ENCODE results near the gene ARID4A.
A peak's percentile ranks its signal among the peaks of the same experiment; 100 is the strongest.
"Not testable (repeated sequence)": the region's sequence is repeated elsewhere in the genome, so short reads cannot be mapped to it uniquely, and the experiment has no call there.

ARID4A gene, protein sequence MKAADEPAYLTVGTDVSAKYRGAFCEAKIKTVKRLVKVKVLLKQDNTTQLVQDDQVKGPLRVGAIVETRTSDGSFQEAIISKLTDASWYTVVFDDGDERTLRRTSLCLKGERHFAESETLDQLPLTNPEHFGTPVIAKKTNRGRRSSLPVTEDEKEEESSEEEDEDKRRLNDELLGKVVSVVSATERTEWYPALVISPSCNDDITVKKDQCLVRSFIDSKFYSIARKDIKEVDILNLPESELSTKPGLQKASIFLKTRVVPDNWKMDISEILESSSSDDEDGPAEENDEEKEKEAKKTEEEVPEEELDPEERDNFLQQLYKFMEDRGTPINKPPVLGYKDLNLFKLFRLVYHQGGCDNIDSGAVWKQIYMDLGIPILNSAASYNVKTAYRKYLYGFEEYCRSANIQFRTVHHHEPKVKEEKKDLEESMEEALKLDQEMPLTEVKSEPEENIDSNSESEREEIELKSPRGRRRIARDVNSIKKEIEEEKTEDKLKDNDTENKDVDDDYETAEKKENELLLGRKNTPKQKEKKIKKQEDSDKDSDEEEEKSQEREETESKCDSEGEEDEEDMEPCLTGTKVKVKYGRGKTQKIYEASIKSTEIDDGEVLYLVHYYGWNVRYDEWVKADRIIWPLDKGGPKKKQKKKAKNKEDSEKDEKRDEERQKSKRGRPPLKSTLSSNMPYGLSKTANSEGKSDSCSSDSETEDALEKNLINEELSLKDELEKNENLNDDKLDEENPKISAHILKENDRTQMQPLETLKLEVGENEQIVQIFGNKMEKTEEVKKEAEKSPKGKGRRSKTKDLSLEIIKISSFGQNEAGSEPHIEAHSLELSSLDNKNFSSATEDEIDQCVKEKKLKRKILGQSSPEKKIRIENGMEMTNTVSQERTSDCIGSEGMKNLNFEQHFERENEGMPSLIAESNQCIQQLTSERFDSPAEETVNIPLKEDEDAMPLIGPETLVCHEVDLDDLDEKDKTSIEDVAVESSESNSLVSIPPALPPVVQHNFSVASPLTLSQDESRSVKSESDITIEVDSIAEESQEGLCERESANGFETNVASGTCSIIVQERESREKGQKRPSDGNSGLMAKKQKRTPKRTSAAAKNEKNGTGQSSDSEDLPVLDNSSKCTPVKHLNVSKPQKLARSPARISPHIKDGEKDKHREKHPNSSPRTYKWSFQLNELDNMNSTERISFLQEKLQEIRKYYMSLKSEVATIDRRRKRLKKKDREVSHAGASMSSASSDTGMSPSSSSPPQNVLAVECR

DNA sequence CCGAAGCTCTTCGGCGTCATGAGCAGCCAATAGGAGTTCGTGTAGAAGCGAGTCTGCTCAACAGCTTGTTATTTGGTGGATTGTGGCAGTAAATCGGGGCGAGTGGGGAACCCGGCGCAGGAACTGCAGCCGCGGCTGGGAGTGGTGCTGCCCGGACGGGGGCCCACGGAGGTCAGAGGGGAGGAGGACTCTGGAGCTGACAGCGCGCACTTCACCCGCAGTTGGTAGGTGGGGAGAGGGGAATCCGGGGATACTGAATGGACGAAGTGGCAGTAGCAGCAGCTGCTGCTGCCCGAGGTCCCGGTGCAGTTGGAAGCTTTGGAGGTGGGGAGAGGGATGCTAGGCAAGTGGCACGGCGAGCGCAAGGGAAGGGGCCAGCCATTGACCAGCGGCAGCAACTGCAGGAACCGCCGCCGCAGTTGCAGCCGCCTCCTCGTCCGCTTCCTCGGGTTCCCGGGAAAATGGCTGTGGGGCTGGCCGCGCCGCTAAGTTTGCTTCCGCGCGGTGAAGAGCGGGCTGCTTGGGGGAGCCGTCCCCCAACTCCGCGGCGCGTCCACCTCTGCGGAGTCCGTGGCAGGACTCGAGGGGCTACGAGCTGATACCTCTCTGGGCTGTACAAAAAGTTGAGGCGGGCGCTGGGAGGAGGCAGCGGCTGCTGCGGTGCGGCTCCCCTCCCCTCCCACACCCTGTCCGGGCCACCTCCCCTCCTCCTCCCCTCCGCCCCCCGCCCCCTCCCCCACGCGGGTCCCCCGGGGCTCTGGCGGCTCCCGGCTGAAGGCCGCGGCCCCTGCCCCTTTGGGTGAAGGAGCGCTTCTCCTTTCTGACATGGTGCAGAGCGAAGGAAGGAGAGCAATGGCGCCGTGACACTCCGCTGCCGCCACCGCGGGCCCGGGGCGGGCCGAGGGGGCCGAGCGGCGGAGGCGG is at the start of gene ARID4A:
Gene ARID4A (plus strand): TSS at position 79 of the 924 bp plus-strand sequence. CDS start 1,300 bp downstream, outside the sequence.
- DNase-seq (ENCODE audit: low spot score), result peak; percentile 48
- FAIRE-seq, result no peak

DNA sequence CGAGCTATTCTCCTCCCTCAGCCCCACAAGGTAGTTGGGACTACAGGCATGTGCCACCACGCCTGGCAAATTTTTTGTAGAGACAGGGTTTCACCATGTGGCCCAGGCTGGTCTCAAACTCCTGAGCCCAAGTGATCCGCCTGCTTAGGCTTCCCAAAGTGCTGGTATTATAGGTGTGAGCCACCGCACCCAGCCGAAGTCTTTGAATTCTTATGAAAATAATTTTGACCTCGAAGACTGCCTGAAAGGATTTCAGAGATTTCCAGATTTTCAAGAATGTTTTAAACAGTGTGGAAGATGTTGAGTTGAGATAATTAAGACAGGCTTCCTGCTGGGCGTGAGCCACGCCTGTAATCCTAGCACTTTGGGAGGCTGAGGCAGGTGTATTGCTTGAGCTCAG is 48.7 kb upstream of the ARID4A start:
- no peak for DNase-seq (ENCODE audit: low spot score)
- no peak for FAIRE-seq

DNA sequence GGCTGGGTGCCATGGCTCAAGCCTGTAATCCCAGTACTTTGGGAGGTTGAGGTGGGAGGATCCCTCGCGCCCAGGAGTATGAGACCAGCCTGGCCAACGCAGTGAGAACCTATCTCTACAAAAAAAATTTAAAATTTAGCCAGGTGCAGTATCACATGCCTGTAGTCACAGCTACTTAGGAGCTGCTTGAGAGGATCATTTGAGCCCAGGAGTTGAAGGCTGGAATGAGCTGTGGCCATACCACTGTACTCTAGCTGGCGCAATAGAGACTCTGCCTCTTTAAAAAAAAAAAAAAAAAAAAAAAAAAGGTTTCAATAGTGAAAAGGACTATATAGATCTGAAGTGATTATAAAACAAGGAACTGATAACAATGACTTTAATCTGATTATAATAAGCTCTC is 40.2 kb upstream of the ARID4A start:
- FAIRE-seq (no peak), DNase-seq (ENCODE audit: low spot score) (no peak)

DNA sequence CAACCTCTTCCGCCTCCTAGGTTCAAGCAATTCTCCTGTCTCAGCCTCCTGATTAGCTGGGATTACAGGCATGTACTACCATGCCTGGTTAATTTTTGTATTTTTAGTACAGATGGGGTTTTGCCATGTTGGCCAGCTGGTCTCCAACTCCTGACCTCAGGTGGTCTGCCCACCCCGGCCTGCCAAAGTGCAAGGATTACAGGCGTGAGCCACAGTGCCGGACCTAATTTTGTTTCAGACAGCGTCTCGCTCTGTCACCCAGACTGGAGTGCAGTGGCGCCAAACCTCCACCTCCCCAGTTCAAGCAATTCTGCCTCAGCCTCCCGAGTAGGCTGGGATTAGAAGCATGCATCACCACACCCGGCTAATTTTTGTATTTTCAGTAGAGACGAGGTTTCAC is 36.4 kb upstream of the ARID4A start:
- DNase-seq (ENCODE audit: low spot score); FAIRE-seq: not testable (repeated sequence)

DNA sequence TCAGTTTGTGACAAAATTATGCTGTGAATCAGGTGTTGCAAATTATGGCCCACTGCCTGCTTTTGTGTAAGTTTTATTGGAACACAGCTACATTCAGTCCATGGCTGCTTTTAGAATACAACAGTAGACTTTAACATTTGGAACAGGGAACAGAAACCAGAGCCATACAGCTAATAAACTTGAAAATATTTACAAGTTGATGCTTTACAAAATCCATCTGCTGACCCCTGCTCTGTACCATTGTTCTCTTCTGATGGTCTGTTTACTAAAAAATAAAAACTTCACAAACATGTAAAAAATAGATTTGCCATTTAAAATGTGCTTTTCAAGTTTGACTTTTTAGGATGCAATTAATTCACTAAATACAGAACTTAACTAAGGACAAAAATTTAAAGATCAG is 33.0 kb upstream of the ARID4A start:
- DNase-seq (ENCODE audit: low spot score) (no peak), FAIRE-seq (no peak)

DNA sequence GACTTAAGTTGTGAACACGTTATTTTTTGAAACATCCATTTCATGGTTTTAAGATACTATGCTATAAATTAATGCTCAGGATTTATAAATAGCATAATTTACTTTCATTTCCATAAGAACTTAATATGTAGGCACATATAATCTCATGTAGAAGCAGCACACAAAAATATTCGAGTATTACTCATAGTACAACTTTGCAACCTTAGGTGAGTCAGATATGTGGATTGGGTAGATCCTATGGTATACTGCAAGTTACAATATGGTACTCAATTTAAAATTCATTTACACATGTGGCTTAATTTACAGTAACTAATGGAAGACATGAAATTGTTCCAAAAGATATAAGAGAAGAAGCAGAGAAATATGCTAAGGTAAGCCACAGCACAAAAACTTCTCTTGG is 27.7 kb upstream of the ARID4A start:
- FAIRE-seq (no peak), DNase-seq (ENCODE audit: low spot score) (no peak)

DNA sequence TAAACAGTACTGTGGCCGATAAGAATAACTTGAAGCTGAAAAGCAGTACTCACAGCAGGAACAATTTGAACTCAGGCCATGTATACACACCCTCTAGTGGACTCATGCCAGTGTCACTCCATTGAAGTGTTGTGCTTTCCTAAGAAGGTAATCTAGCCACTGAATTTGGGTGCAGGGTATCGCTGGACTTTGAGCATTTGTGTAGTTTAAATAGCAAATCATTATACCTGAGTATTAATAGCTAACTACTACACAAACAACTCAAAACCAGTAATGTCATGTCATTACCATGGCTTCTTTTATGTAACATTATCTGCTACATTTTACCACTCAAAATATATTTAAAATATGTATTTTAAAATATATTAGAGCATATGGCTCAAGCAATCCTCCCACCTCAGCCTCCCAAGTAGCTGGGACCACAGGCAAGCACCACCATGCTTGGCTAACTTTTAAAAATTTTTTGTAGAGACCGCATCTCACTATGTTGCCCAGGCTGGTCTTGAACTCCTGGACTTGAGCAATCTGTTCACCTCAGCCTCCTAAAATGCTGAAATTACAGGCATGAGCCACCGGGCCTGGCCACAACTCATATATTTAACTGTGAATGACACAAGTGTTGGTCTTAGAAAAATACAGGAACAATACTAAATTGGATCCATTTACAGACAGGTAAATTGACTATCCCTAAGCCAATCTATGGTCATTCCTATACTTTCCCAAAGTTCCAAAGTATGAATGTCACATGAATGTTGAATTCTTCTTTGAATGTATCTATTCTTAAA is 25.6 kb upstream of the ARID4A start:
- no peak for DNase-seq (ENCODE audit: low spot score)

DNA sequence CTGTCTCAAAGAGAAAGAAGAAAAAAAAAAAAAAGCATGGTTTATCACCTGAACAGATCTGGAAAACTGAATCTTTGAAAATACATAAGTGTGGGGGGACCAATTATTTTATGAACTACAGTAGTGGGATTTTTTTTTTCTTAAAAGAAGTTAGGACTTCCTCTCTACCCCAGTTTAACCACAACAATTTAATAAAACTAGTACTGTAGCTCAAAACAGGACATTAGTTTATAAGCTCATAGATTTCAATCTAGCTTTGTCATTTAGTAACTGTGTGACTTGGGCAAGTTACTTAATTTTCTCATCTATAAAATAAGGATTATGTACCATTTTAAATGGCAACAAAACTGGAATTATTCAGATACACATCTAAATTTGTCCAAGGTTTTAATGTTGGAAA is 23.5 kb upstream of the ARID4A start:
- DNase-seq (ENCODE audit: low spot score) (no peak), FAIRE-seq (no peak)

More for the DNA sequence above, 25.6 kb upstream of the ARID4A start:
- FAIRE-seq, result no peak

DNA sequence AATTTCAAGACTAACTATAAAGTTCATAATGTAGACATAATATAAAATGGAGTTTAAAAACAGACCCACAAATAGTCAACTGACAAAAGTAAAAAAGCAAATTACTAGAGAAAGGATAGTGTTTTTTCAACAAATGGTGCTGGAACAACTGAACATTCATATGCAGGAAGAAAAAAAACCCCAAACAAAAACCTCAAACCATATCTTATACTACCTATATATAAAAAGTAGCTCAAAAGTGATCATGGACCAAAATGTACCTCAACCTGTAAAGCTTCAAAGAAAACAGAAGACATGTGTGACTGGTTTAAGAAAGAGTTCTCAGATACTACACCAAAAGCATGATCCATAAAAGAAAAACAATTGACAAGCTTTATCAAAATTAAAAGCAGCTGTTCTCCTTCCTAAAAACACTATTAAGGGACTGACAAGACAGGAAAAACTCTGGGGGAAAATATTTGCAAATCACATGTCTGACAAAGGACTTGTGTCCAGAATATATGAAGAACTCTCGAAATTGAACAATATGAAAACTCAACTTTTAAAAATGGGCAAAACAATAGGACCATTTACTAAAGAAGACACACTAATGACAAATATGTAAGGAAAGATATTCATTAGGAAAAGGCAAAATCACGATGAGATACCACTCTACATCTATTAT is 22.7 kb upstream of the ARID4A start:
- no peak for DNase-seq (ENCODE audit: low spot score)
- FAIRE-seq, result no peak

DNA sequence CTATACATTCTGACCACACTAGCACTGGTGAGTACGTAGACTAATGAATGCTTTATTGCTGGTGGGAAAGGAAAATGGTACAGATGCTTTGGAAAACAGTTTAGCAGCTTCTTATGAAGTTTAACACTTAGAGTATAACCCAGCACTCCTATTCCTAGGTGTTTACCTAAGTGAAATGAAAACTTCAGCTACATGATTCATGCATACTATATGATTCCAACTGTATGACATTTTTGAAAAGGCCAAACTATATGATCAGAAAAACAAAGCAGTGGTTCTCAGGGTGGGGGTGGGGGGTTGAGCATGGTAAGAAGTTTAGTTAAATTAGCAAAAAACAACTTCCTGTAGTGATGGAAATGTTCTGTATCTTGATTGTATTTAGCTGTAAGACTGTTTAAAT is 22.1 kb upstream of the ARID4A start:
- DNase-seq (ENCODE audit: low spot score) (no peak), FAIRE-seq (no peak)

DNA sequence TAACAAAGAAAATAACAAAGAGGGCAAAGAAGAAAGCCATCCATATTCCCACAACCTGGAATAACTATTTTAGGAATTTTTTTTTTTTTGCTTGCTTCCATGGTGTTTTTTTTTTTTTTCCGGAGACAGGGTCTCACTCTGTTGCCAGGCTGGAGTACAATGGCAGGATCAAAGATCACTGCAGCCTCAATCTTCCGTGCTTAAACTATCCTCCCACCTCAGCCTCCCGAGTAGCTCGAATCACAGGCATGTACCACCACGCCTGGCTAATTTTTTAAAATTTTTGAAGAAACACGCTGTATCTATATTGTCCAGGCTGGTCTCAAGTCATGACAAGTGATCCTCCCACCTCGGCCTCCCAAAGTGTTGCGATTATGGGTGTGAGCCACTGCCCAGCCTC is 20.2 kb upstream of the ARID4A start:
- FAIRE-seq (no peak), DNase-seq (ENCODE audit: low spot score) (no peak)

DNA sequence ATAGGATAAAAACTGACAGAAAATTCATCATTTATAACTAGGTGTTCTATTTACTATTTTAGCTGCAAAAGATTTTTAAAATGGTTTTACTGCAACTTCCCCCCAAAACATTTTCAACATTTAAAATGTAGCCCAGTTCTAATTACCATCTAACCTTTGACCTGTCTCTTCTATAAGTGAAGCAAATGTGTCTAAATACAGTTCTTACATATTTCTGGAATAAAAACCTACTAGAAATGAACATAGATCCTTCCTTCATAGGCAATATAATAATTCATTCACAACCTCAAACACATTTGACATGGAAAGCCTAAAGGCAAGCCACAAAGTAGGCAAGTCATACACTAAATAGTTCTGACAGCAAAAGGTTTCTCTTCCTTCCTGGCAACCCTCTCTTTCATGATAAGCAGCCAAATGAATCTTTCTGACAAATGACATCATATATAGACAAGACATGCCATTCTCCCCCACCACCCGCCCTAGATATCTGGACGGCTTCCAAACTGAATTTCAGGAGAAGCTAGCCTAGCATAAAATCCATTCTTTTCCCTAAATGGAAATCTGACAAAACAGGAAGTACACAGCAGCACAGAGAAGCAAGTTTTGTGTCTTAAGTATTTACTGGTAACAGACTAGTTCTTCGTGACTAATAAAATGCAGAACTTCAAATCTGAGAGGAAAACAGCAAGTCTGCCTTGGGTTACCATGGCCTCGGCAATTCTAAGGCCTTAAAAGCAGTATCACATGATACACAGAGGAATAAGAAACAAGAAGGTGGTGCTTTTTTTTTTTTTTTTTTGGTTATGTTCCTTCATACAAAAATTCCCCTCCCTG is 17.2 kb upstream of the ARID4A start:
- peak; percentile 48 for DNase-seq (ENCODE audit: low spot score)
- no peak for FAIRE-seq

DNA sequence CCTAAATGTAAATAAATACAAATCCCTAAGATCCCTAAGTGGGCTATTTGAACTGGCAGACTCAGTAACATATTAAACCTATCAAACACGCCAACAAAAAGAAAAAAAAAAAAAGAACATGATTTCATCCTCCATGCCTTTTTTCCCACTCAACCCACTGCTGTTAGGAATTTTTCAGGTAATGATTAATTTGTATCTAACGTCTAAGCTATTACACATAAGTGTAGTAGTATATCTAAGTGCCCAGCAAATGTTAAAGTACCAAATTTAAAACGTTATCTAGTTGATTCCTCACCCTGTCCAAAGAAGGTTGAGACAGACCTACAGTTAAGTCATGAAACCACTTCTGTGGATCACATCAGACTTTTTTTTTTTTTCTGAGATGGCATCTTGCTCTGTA is 16.4 kb upstream of the ARID4A start:
- DNase-seq (ENCODE audit: low spot score) (no peak), FAIRE-seq (no peak)

DNA sequence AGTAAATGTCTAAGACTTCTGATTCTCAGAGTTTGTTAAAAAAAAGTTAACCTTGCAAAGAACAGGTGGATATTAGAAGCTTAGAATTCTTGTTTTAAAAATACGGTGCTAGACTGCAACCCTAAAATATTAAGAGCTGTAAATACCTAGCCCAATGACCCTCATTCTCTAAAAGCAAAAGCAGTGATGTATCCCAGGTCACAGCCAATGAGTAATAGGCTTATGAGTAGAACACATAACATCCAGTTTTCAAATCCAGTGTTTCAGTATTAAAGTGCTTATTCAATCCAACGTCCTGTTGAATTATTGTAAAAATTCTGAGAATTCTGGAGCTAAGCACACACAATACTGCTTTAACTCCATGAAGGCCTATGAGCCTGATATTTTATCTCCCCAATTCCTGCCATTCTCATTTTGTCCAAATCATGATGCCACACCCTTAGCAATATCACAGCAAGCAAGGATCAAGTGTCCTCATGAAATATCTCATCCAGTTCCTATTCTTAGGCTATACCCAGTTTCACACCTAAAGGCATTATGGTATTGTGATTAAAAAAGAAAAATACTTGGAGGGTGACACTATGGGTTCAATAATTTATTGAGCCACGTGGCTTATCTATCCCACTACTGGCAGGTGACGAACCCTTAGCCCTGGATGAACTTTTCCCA is 15.3 kb upstream of the ARID4A start:
- FAIRE-seq, result no peak

DNA sequence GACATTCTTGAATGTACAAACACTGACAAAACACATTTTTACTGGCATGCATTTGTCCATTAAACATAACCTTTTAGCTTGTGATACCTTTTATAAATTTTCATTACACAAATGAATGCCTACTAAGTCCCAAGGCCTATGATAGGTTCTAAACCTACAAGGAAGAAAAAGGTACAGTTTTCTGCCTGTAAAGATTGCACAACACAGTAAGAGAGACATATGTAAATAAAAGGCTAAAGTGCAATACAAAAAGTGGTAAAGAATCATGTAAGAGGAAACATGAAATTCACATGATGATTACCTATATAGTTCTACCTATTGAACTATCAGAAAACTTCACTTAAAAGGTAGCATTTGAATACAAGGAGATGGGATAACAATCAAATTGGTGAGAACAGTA is 14.6 kb upstream of the ARID4A start:
- FAIRE-seq (no peak), DNase-seq (ENCODE audit: low spot score) (no peak)

More for the DNA sequence above, 15.3 kb upstream of the ARID4A start:
- DNase-seq (ENCODE audit: low spot score), result no peak

DNA sequence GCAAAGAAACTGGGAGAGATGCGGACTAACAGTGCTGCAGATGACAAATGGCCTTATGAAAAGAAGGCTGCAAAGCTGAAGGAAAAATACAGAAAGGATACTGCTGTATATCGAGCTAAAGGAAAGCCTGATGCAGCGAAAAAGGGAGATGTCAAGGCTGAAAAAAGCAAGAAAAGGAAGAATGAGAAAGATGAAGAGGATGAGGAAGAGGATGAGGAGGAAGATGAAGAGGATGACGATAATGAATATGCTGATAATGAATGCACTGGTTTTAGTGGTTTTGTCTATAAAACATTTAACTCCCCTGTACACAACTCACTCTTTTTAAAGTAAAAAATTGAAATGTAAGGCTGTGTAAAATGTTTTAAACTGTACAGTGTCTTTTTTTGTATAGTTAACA is 13.2 kb upstream of the ARID4A start:
- FAIRE-seq, result no peak
- no peak for DNase-seq (ENCODE audit: low spot score)

DNA sequence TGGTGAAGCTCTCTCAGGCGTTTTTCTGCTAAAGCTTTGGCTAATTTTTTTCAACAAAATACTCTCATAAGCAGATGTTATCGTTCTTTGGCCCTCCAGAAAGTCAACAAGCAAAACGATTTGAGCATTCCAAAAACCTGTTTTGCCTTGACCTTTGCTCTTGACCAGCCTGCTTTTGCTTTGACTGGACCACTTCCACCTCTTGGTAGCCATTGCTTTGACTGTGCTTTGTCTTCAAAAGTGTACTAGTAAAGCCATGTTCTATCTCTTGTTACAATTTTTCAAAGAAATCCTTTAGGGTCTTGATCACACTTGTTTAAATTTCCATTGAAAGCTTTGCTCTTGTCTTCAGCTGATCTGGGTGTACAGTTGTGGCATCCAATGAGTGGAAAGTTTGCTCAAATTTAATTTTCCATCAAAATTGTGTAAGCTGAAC is 10.7 kb upstream of the ARID4A start:
- FAIRE-seq (no peak), DNase-seq (ENCODE audit: low spot score) (no peak)

Measured in urothelium cell line (cell line).